K562 (cell line): ENCODE data around the gene C20orf173. TPM values are rescaled to one million over a fixed set of nuclear protein-coding genes. Genes with fewer than 3 reads are reported as not detected.
A peak's percentile ranks its signal among the peaks of the same experiment; 100 is the strongest.

Experiments
- E4F1 ChIP-seq: fragments of 250-450 bp; sonication (Bioruptor Pico); IDR thresholded peaks from 2 replicates; pipeline ENCODE4 v1.5.0; 2021; ENCODE audit warnings: mild to moderate bottlenecking, borderline replicate concordance
- GTF3C2 ChIP-seq: IDR thresholded peaks from 3 replicates; pipeline ENCODE4 v1.6.1; 2011; ENCODE audit warnings: borderline replicate concordance, mild to moderate bottlenecking, moderate library complexity; ENCODE audit not compliant: insufficient read length; ENCODE audit errors: extremely low read depth
- MGA ChIP-seq: fragments of 450-650 bp; IDR thresholded peaks from 2 replicates; pipeline ENCODE4 v1.6.1; 2016; ENCODE audit warnings: mild to moderate bottlenecking, moderate library complexity
- PKNOX1 ChIP-seq: fragments of 450-650 bp; IDR thresholded peaks from 2 replicates; pipeline ENCODE4 v1.6.1; 2016
- ZNF175 ChIP-seq: fragments of 200-800 bp; sonication (Bioruptor generic); IDR thresholded peaks from 2 replicates; pipeline ENCODE4 v1.6.1; 2016; ENCODE audit warnings: low read depth, mild to moderate bottlenecking, missing genetic modification characterization, missing compliant biosample characterization
- ZNF561 ChIP-seq: fragments of 450-650 bp; formaldehyde crosslinking; conservative IDR thresholded peaks from 2 replicates; pipeline ENCODE4 v1.4.0; 2020; ENCODE audit warnings: mild to moderate bottlenecking, moderate library complexity
- polyA plus RNA-seq, 8 experiments: library from polyadenylated mRNA; depleted of rRNA in 4 of 8; stranded (reverse) in 5 of 8; unstranded in 3 of 8; fragments of >200 nt; fragmentation: Nextera tagmentation in 2 of 8; fragmentation: Illumina TruSeq in 1 of 8; extraction: Ambion mirVana in 2 of 8; extraction: Trizol in 1 of 8; gene quantifications; 2 replicates each; pipeline versions ENCODE4 v1.2.1 to v1.2.3, GENCODE V29; 2011 to 2014; ENCODE audit warnings: inconsistent platforms in 1 of 8, missing spikeins in 1 of 8
- total RNA-seq, 7 experiments: library from RNA; depleted of rRNA in 6 of 7; stranded (reverse); fragments of >200 nt in 6 of 7; fragmentation: Illumina TruSeq in 2 of 7; extraction: Trizol in 2 of 7; gene quantifications; 2 replicates each; pipeline versions ENCODE4 v1.2.1 to v1.2.3, GENCODE V29; 2011 to 2021; ENCODE audit warnings: low replicate concordance in 1 of 7

The C20orf173 gene
- total and polyA plus RNA-seq, 9 of the 15 experiments (the other 6 are each of a cell fraction or from before 2014, with no cell fraction given), result not detected

GRCh38 chr20:35541783-35542662 lies 12.6 kb upstream of the C20orf173 start, which contains the start of gene ERGIC3 (continued):
- TF ChIP-seq MGA, result peak; percentile 78
- TF ChIP-seq ZNF175, result no peak
- TF ChIP-seq E4F1 (CRISPR knock-in tag), result no peak
- TF ChIP-seq PKNOX1, result 0 out of 2 replicates have a peak, but pooled peaks have one; percentile 17
- no peak for TF ChIP-seq GTF3C2
- TF ChIP-seq ZNF561 (CRISPR knock-in tag), result no peak
